Type B pancreatic cell (in vitro differentiated cells): ENCODE measurements around the gene UCHL1. TPM values are rescaled to one million over a fixed set of nuclear protein-coding genes. Genes with fewer than 3 reads are reported as not detected.

Experiments used
- DNase-seq: peaks from one replicate; pipeline ENCODE4 v3.0.0; 2021; ENCODE audit warnings: mixed read lengths; ENCODE audit not compliant: unreplicated experiment; ENCODE audit errors: extremely low spot score
- H3K27ac Mint-ChIP-seq: 2 replicates; pipeline ENCODE4 v1.8.0; 2021; ENCODE audit warnings: mild to moderate bottlenecking, mixed read lengths
- H3K27me3 Mint-ChIP-seq: 2 replicates; pipeline ENCODE4 v1.8.0; 2021; ENCODE audit warnings: mixed read lengths
- H3K36me3 Mint-ChIP-seq: 2 replicates; pipeline ENCODE4 v1.8.0; 2021; ENCODE audit warnings: mixed read lengths
- H3K4me1 Mint-ChIP-seq: one replicate; pipeline ENCODE4 v1.8.0; 2021; ENCODE audit warnings: mixed read lengths; ENCODE audit not compliant: unreplicated experiment
- H3K4me3 Mint-ChIP-seq: 2 replicates; pipeline ENCODE4 v1.8.0; 2021; ENCODE audit warnings: mild to moderate bottlenecking, mixed read lengths
- H3K9me3 Mint-ChIP-seq: 2 replicates; pipeline ENCODE4 v1.8.0; 2021; ENCODE audit warnings: mixed read lengths
- long read RNA-seq: library from polyadenylated mRNA; unstranded; transcript quantifications from one replicate; pipeline ENCODE4 v2.0.0, GENCODE V29; 2020
- total RNA-seq: library from RNA; stranded (reverse); gene quantifications from 2 replicates; pipeline ENCODE4 v1.2.1, GENCODE V29; 2021; ENCODE audit warnings: low replicate concordance
- TF ChIP-seq, protein P1 (sequence below): fragments of 200-600 bp; sonication (generic); conservative IDR thresholded peaks from 2 replicates; pipeline ENCODE4 v1.5.0; 2021; ENCODE audit warnings: antibody characterized with exemption, mild to moderate bottlenecking

UCHL1 gene
- 45.1 and 183 TPM in 2 replicates for total RNA-seq
- long read RNA-seq, transcript UCHL1-209 (8 exons, 1,119 nt) = major isoform, 60 of 61 reads
- long read RNA-seq, partial matches to known transcripts = 0 of 61 reads
- long read RNA-seq, other reads (novel, unspliced or antisense) = 1 of 61 reads

DNA sequence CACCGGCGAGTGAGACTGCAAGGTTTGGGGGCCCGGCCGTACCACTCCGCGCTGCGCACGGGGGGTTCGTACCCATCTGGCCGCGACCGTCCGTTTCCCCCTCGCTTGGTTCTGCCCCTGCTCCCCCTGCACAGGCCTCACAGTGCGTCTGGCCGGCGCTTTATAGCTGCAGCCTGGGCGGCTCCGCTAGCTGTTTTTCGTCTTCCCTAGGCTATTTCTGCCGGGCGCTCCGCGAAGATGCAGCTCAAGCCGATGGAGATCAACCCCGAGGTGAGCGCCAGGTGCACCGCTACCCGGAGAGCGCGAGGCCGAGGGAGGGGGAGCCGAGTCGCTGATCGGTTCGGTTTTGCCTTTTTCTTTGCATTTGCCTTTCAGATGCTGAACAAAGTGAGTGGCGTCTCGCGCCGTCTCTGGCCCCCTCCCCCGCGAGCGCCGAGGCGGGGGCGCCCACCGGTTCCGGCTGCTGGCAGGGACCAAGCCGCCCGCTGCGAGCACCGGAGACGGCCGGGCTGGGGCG is at the start of gene UCHL1:
TSS of gene UCHL1 (plus strand) at position 189 of the 517 bp plus-strand sequence. CDS start at position 238, 49 bp downstream.
- TF ChIP-seq, protein P1, sequence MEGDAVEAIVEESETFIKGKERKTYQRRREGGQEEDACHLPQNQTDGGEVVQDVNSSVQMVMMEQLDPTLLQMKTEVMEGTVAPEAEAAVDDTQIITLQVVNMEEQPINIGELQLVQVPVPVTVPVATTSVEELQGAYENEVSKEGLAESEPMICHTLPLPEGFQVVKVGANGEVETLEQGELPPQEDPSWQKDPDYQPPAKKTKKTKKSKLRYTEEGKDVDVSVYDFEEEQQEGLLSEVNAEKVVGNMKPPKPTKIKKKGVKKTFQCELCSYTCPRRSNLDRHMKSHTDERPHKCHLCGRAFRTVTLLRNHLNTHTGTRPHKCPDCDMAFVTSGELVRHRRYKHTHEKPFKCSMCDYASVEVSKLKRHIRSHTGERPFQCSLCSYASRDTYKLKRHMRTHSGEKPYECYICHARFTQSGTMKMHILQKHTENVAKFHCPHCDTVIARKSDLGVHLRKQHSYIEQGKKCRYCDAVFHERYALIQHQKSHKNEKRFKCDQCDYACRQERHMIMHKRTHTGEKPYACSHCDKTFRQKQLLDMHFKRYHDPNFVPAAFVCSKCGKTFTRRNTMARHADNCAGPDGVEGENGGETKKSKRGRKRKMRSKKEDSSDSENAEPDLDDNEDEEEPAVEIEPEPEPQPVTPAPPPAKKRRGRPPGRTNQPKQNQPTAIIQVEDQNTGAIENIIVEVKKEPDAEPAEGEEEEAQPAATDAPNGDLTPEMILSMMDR = no peak
- DNase-seq = peak; percentile 92
- Mint-ChIP-seq H3K36me3 (peaks cover 13% of the 10 kb centered on the region), H3K4me1 (peaks cover 21% of the 10 kb centered on the region), H3K27me3 (peaks cover 29% of the 10 kb centered on the region), H3K4me3 (peak within 1 kb of the TSS; percentile 92), H3K27ac (peak within 1 kb of the TSS; percentile 61), H3K9me3 (no peaks in the 10 kb centered on the region)

DNA sequence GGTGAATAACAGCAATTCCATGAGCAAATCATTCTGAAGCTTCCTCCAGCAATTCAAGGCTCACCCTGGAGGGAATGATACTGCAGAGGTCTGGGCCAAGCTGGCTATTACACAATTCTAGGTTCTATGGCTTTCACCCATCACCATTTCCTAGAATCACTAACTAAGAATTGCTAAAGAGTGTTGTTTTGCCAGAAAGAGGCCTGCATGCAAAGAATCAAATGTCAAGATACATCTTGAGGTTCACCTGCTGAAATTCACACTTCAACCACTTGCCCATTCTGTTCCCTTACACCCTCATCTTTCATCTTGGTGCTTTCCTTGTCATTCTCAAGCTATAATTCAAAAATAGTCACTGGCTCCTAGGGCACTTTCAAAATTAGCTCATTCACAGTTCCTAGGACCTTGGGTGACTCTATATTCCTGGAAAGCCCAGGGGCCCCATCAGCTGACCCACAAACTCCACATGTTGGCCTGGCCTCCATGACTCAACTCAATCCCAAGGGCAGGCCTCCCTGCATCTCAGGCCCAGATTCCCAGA is 49.4 kb upstream of the UCHL1 start:
- peaks cover 4% of the 10 kb centered on the region for H3K36me3 Mint-ChIP-seq
- peaks cover 7% of the 10 kb centered on the region for H3K27me3 Mint-ChIP-seq
- no peaks in the 10 kb centered on the region for H3K9me3 Mint-ChIP-seq
- TF ChIP-seq, protein P1 = no peak
- no peak for DNase-seq
- no peak overlapping the region for H3K27ac Mint-ChIP-seq
- no peak overlapping the region for H3K4me3 Mint-ChIP-seq
- H3K4me1 Mint-ChIP-seq = peaks cover 21% of the 10 kb centered on the region

DNA sequence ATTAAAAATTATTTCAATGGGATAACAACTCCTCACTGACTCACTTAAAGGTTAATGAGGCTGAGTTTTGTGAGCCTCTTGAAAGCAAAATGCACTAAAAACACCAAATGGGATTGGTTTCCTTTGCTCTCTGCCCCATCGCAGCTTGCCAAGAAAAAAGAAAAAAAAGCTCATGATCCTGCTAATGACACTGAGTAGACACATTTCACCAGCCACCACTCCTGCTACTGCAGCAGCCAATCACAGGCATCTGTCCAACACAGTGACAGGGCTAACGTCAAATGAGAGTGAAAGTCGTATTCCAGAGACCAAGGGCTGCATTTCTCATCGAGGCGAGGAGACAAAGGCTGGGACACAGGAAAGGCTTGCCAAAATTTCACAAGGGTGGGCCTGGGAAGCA is 47.5 kb upstream of the UCHL1 start:
- DNase-seq = no peak
- H3K4me1 Mint-ChIP-seq = peaks cover 23% of the 10 kb centered on the region
- TF ChIP-seq, protein P1 = no peak
- peaks cover 4% of the 10 kb centered on the region for H3K36me3 Mint-ChIP-seq
- H3K27me3 Mint-ChIP-seq = peaks cover 19% of the 10 kb centered on the region
- H3K9me3 Mint-ChIP-seq = no peaks in the 10 kb centered on the region
- H3K27ac Mint-ChIP-seq = no peak overlapping the region
- H3K4me3 Mint-ChIP-seq = no peak overlapping the region

DNA sequence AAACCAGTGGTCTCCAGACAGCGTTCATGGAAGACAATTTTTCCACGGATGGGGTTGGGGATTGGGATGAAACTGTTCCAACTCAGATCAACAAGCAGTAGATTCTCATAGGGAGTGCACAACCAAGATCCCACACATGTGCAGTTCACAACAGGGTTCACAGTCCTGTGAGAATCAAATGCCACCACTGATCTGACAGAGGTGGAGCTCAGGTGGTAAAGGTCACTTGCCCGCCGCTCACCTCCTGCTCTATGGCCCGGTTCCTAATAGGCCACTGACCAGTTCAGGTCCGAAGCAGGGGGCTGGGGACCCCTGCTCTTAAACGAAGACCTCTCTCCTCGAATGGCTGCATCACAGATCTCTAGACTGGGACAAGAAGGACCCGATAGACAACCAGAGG is 46.8 kb upstream of the UCHL1 start:
- peaks cover 23% of the 10 kb centered on the region for H3K4me1 Mint-ChIP-seq
- peaks cover 4% of the 10 kb centered on the region for H3K36me3 Mint-ChIP-seq
- peaks cover 19% of the 10 kb centered on the region for H3K27me3 Mint-ChIP-seq
- H3K4me3 Mint-ChIP-seq = no peak overlapping the region
- TF ChIP-seq, protein P1 = no peak
- no peak overlapping the region for H3K27ac Mint-ChIP-seq
- no peaks in the 10 kb centered on the region for H3K9me3 Mint-ChIP-seq
- DNase-seq = no peak

DNA sequence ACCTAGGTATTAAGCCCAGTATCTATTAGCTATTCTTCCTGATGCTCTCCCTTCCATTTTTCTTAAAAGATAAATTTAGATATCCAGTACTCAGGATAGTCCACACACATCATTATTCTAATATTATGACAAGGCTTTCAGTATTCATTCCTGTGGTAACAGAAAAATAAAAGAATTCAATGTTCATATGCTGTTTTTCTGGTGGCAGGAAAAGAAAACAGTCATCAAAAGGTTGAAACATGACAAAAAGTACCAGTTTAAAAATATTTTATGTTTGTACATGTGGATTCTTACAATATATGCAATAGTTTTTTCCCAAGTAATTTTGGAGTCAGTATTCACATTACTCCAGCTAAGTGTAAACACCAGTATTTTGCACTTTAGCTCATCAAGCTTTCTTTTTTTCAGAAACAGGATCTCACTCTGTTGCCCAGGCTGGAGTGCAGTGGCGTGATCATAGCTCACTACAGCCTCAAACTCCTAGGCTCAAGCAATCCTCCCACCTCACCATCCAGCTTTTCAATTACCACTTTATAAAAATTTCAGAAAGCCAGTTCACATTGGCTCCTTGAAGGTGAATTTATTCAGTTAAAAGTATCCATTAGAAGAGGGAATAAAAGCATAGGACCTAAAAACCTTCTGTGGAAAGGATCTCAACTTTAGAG is 44.6 kb upstream of the UCHL1 start:
- peaks cover 19% of the 10 kb centered on the region for H3K27me3 Mint-ChIP-seq
- peak overlapping the region; percentile 95 for H3K4me3 Mint-ChIP-seq
- TF ChIP-seq, protein P1 = no peak
- no peak for DNase-seq
- peaks cover 25% of the 10 kb centered on the region for H3K4me1 Mint-ChIP-seq
- H3K27ac Mint-ChIP-seq = peak overlapping the region; percentile 68
- peaks cover 4% of the 10 kb centered on the region for H3K36me3 Mint-ChIP-seq
- H3K9me3 Mint-ChIP-seq = no peaks in the 10 kb centered on the region
